ENCODE data around the gene DOCK8.
"Not testable (repeated sequence)": the region's sequence is repeated elsewhere in the genome, so short reads cannot be mapped to it uniquely, and the experiment has no call there.

Gene DOCK8

DNA sequence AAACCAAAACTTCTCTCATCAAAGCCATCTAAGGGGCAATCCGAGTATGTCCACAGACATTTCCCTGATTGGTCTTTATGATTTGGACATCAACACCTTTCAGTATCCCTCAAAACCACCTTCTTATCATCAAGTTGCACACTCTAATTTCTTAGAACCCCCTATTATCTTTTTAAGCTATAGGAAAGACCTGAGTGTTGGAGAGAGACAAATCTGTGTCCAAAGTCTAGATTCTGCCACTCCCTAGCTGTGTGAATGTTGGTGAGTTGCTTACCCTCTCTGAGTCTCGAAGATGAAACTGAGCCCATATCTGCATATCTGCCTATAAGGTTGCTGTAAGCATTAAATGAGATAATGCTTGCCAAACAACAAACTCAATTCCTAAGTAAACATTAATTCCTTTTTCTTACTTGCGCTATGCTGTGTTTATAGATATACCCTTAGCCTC lies 159.1 kb downstream of the DOCK8 start:
- no peak for DNase-seq

- DNase-seq, result no peak
Measured at GRCh38 chr9:374736-375135, 160.1 kb downstream of the DOCK8 start.

DNA sequence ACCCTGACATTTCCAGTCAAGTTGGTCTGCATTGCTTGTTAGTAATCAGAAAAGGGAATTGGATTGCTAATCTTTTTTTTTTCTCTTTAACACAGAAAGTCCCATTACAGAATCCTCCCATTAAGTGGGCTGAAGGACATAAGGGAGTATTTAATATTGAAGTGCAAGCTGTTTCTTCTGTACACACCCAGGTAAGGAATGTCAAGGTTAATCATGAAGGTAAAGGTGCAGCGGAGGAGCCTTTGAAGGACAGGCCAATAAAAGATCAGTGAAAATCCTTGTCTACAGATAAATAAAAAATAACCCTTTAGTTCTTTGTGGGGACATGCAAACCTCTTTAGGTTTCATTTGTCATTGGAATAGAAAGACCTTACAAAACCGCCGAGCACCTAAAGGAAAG lies 161.4 kb downstream of the DOCK8 start:
- DNase-seq, result no peak

DNA sequence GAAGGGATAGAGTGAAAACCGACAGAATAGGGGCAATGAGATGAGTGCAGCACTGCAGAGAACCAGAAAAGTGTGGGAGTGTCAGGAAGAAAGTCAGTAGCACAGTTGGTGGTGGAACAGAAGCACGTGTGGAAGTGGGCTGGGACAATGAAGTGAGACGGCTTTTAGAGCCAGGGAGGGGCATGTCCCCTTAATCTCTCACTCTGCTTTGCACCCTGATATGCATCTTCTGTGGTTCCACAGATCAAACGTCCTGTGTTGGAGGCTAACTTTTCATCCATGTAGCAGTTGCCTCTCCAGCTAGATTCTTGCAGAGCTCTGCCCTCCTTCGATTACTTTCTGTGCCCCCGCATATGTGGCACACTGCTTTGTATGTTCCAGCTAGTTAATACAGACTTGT lies 163.6 kb downstream of the DOCK8 start:
- no peak for DNase-seq

DNA sequence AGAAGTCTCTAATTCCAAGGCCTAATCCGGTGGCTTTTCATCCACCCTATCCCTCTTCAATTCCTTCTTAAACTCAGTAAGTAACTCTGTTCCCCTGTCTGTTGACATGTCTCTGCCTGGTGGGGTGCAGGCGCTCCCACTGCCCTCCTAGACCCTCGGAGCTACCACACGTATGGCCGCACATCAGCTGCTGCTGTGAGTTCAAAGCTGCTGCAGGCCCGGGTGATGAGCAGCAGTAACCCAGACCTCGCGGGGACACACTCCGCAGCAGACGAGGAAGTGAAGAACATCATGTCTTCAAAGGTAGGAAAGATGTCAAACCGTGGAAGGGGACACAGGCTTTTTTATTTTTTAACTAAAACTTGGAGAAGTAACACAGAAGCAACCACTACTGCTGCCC lies 167.7 kb downstream of the DOCK8 start:
- no peak for DNase-seq

DNA sequence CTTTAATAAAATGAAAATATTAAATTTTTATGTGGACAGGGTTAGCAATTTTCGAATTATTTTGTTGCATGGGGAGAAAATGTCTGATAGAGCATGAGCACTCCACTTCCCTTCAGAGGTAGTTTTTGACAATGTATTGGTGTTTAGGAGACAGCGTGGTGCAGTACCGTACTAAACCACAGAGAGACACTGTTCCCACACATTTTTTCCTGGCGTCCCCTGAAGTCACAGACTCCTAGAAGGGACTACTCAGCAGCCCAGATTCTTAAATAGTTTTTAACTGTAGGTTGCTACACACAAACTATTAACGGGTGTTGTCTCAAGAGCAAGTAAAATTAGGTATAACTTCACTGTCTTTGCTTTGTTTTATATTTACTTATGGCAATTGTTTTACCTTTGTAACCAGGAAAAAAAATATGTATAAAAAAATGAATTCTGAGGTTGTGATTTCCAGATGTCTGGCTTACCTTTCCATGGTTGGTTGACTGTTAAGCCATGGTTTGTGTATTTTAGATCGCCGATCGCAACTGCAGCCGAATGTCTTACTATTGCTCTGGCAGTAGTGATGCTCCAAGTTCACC lies 171.2 kb downstream of the DOCK8 start:
- DNase-seq, result peak; percentile 8

DNA sequence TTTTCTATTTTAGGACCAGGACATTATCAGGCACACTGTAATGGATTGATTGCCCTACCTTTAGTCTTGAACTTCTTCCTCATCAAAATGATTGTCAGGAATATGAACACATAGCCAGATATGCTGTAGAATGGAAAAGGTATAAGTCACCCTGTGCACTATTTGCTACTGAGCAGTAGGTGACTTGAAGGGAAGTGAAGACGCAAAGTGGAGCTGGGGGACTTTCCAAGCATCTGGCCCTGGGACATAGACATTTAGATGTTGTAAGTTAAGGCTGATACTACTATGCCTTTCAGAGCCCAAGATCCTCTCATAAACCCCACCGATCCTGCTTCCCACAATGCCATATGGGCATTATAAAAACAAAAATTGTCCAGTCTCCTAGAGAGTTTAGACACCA lies 174.5 kb downstream of the DOCK8 start:
- no peak for DNase-seq

- no peak for DNase-seq
Measured at GRCh38 chr9:389758-390157, 175.1 kb downstream of the DOCK8 start.

- no peak for DNase-seq
Measured at GRCh38 chr9:392077-392804, 177.6 kb downstream of the DOCK8 start.

DNA sequence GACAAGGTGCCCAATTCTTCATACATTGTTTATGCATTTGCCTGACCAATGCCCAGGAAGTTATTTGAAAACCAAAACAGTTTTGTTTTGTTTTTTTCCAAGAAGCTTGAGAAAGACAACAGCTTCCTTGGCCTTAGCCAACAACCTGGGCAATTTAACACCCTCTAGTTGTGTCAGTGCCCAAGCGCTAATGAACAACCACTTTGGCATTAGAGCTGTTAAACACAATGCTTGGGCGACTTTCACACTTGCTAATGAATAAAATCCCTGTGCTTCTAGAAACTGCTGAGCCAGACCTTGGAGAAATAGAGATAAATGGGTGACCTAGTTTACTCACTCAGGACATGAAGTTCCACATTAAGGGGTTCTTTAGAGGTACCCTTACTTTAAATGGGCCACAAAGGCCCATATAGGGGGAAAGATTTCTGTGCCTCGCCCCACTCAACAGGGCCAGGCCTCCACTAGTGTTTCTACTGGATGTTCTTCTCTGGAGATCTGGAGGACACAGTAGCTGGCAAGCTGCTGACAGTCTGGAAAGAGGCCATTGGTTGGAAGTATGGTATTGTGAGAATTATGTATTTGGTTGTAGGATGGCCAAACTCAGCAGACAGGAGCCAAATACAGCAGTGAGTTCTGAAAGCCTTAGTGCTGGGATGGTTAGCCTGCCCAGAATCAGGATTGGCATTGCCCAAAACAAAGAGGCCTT lies 179.8 kb downstream of the DOCK8 start:
- DNase-seq, result no peak

DNA sequence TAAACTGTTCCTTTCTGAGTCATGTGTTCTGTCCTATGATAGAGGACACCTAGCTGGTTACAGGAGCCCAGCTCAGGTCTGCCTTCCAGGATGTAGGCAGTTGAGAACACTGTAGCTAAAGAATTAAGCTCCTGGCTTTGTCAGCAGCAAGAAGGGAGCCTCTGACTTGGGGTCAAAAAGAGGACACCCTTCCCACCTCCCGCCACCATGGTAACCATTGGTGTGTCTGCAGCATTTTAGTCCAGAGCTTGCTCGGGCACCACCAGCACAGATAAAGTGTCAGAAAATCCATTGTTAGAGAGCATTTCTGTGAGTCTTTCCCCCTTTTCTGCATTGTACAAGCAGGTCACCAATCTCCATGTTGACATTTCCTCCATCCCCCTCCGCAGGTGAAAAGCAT lies 181.7 kb downstream of the DOCK8 start:
- no peak for DNase-seq

- no peak for DNase-seq
Measured at GRCh38 chr9:398085-398484, 183.4 kb downstream of the DOCK8 start.

- DNase-seq, result no peak
Measured at GRCh38 chr9:401223-401622, 186.6 kb downstream of the DOCK8 start.

GRCh38 chr9:404234-404633 lies 189.6 kb downstream of the DOCK8 start:
- no peak for DNase-seq

DNA sequence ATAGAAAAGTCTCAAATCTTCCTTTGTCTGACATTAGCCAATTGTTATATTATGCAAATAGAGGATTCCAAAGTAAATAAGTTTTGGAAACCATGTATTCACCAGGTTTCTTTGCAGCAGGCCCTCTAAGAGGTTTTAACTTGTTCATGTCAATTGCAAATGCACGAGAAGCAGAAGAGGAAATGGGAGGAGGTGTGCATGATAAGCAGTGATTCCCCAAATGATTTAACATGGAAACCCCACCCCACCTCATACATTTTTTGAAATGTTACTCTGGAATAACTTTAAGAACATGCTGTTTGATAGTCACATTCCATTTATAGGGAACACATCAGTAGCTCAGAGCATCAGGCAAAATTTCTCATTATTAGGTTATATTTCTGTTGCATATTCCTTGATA lies 190.7 kb downstream of the DOCK8 start:
- no peak for DNase-seq

DNA sequence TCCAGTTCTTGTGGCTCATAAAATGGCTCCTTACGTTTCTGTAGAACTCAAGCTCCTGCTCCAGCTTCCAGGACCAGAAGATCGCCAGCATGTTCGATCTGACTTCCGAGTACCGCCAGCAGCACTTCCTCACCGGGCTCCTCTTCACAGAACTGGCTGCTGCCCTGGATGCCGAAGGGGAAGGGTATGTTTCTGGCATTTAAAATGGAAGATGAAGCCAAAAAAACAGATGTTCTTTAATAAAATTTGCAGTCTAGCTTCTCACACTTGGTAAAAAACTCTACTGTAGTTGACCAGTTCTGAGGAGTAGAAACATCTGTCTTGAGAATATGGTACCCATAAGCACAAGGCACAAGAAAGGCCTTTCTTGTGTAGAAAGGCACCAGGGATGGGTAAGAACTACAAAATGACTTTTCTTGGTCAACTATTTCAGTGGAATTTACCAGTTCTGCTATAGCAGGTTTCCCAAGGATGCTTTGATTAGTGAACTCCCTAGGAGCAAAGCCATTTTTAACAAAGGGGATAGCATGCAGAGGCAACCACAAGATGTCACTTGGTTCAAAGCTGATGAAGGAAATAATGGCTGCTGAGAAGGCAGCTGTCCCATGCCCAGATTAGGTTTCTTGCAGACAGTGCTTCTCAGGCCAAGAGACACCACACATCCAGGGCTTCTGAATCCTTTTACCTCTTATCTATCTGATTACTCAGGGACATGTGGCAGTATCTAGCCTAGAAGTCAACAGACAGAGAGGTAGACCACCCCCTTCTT lies 192.4 kb downstream of the DOCK8 start:
- DNase-seq, result no peak

GRCh38 chr9:409655-410054 lies 195.0 kb downstream of the DOCK8 start:
- DNase-seq, result not testable (repeated sequence)

- DNase-seq, result no peak
Measured at GRCh38 chr9:414595-414994, 199.9 kb downstream of the DOCK8 start.

DNA sequence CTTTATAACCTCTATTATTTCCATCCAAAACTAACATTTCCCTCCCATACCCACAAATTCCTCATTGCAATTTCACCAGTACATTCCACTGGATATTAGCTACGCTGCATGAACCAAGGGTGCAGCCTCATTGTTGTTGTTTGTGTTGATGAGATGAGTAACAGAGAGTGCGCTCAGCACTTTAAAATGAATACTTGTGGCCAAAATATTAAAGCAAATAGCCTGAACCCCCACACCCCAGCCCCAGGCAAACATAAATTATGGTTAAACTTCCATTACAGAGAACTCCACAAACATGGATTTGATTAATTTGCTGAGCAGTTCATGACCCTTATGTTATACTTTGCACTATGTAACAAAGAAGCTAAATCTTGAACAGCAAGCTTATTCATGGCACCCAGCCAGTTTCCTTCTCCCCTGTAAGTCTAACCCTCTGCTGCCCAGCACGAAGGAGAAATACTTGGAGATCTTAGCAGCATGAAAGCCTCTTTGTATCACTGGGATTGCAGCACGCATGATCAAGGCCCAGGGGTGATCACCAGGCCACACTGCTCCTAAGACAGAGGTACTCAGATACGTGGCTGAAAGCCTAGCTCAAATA lies 205.0 kb downstream of the DOCK8 start:
- DNase-seq, result no peak

DNA sequence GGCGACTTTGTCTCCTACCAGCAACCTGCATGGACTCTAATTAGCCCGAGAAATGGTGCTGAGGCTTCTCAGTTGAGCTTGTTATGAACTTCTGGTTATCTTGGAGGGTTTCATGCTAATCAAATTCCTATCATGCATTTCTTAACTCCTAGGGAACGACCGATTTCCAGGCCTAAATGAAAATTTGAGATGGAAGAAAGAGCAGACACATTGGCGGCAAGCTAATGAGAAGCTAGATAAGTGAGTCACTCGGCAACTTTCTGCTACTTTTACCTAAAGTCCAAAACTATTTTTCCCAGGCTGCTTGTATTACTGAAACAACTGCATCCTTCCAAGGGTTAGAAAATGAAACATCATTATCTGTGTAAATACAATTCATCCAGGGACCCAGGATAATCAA lies 207.2 kb downstream of the DOCK8 start:
- DNase-seq, result no peak

DNA sequence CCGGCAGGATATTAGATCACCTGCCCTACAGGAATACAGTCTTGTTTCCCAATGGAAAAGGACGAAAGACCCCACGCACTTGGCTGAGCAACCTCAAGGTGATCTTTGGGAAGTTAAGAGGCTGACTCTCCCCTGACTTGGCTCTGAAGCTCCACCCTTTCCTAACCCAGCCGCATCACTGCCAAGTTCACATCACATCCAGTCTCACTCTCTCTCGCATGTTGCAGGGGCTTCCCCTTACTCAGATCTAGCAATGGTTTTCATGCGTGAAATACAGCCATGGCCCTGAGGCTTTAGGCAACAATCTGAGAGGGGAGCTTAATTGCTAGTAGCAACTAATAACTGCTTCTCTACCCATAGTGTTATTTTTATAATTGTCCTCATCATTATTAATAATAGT lies 211.6 kb downstream of the DOCK8 start:
- DNase-seq, result peak; percentile 24

GRCh38 chr9:426976-427375 lies 212.3 kb downstream of the DOCK8 start:
- no peak for DNase-seq

GRCh38 chr9:431701-432100 lies 217.0 kb downstream of the DOCK8 start:
- no peak for DNase-seq
